K562 (cell line): ENCODE data around the gene PLEKHO1. TPM values are rescaled to one million over a fixed set of nuclear protein-coding genes. Genes with fewer than 3 reads are reported as not detected.

Experiments used
- BRD9 ChIP-seq: fragments of 450-650 bp; IDR thresholded peaks from 2 replicates; pipeline ENCODE4 v1.6.1; 2018; ENCODE audit warnings: low read depth; ENCODE audit not compliant: partially characterized antibody
- MAFF ChIP-seq: IDR thresholded peaks from 2 replicates; pipeline ENCODE4 v1.6.1; 2012; ENCODE audit warnings: low read length, improper control_type of control experiment
- NBN ChIP-seq: fragments of 450-650 bp; IDR thresholded peaks from 2 replicates; pipeline ENCODE4 v1.6.1; 2016; ENCODE audit warnings: low read depth, mild to moderate bottlenecking
- NEUROD1 ChIP-seq: fragments of 150-350 bp; IDR thresholded peaks from 2 replicates; pipeline ENCODE4 v1.6.1; 2014; ENCODE audit warnings: borderline replicate concordance, low read length, low read depth; ENCODE audit not compliant: partially characterized antibody
- POLR2H ChIP-seq: IDR thresholded peaks from 2 replicates; pipeline ENCODE4 v1.6.1; 2016; ENCODE audit warnings: missing genetic modification characterization, low read depth, mild to moderate bottlenecking, control low read depth, missing compliant biosample characterization, moderate library complexity
- RCOR1 ChIP-seq, 2 experiments: IDR thresholded peaks; 2 replicates each; pipeline ENCODE4 v1.6.1; 2012; ENCODE audit warnings: low read depth in 2 of 2, low read length in 2 of 2, borderline replicate concordance in 1 of 2, improper control_type of control experiment in 1 of 2
- SNAPC5 ChIP-seq: fragments of 250-450 bp; sonication (Bioruptor Pico); IDR thresholded peaks from 2 replicates; pipeline ENCODE4 v1.8.0; 2021; ENCODE audit warnings: moderate library complexity, mild to moderate bottlenecking, inconsistent platforms
- TEAD1 ChIP-seq, 2 experiments: fragments of 450-650 bp in 1 of 2; sonication (generic) in 1 of 2; formaldehyde crosslinking; IDR thresholded peaks; 2 replicates each; pipeline versions ENCODE4 v1.4.0 to v1.8.0; 2020 to 2022; ENCODE audit warnings: mild to moderate bottlenecking in 2 of 2, missing genetic modification reagents in 1 of 2
- TEAD4 ChIP-seq, 2 experiments: sonication (generic) in 1 of 2; formaldehyde crosslinking in 1 of 2; IDR thresholded peaks; 2 replicates each; pipeline versions ENCODE4 v1.6.1 to v1.8.0; 2012 to 2022; ENCODE audit warnings: borderline replicate concordance in 1 of 2, inconsistent platforms in 1 of 2, low read length in 1 of 2, mild to moderate bottlenecking in 1 of 2, missing genetic modification reagents in 1 of 2
- ZNF165 ChIP-seq: fragments of 250-450 bp; sonication (Bioruptor Pico); IDR thresholded peaks from 2 replicates; pipeline ENCODE4 v1.4.0; 2020; ENCODE audit warnings: borderline replicate concordance
- ZNF197 ChIP-seq: fragments of 200-800 bp; sonication (Bioruptor generic); IDR thresholded peaks from 2 replicates; pipeline ENCODE4 v1.6.1; 2016; ENCODE audit warnings: low read depth, missing genetic modification characterization, missing compliant biosample characterization
- ZNF830 ChIP-seq: fragments of 250-450 bp; sonication (Bioruptor Pico); IDR thresholded peaks from 2 replicates; pipeline ENCODE4 v1.5.0; 2021; ENCODE audit warnings: mild to moderate bottlenecking
- polyA plus RNA-seq, 8 experiments: library from polyadenylated mRNA; depleted of rRNA in 4 of 8; stranded (reverse) in 5 of 8; unstranded in 3 of 8; fragments of >200 nt; fragmentation: Nextera tagmentation in 2 of 8; fragmentation: Illumina TruSeq in 1 of 8; extraction: Ambion mirVana in 2 of 8; extraction: Trizol in 1 of 8; gene quantifications; 2 replicates each; pipeline versions ENCODE4 v1.2.1 to v1.2.3, GENCODE V29; 2011 to 2014; ENCODE audit warnings: inconsistent platforms in 1 of 8, missing spikeins in 1 of 8
- total RNA-seq, 7 experiments: library from RNA; depleted of rRNA in 6 of 7; stranded (reverse); fragments of >200 nt in 6 of 7; fragmentation: Illumina TruSeq in 2 of 7; extraction: Trizol in 2 of 7; gene quantifications; 2 replicates each; pipeline versions ENCODE4 v1.2.1 to v1.2.3, GENCODE V29; 2011 to 2021; ENCODE audit warnings: low replicate concordance in 1 of 7
- TF ChIP-seq, protein P1 (sequence below), 2 experiments: fragments of 450-650 bp; IDR thresholded peaks; 2 replicates each; pipeline ENCODE4 v1.6.1; 2016
- TF ChIP-seq, protein P2 (sequence below): fragments of 450-650 bp; IDR thresholded peaks from 2 replicates; pipeline ENCODE4 v1.6.1; 2016; ENCODE audit warnings: low read depth, mild to moderate bottlenecking, moderate library complexity
- TF ChIP-seq, protein P3 (sequence below): fragments of 250-450 bp; sonication (Bioruptor Pico); IDR thresholded peaks from 2 replicates; pipeline ENCODE4 v1.4.0; 2020

The PLEKHO1 gene
- total and polyA plus RNA-seq, 9 of the 15 experiments (the other 6 are each of a cell fraction or from before 2014, with no cell fraction given) = 0.39 to 16.2 (median 9.6) TPM

DNA sequence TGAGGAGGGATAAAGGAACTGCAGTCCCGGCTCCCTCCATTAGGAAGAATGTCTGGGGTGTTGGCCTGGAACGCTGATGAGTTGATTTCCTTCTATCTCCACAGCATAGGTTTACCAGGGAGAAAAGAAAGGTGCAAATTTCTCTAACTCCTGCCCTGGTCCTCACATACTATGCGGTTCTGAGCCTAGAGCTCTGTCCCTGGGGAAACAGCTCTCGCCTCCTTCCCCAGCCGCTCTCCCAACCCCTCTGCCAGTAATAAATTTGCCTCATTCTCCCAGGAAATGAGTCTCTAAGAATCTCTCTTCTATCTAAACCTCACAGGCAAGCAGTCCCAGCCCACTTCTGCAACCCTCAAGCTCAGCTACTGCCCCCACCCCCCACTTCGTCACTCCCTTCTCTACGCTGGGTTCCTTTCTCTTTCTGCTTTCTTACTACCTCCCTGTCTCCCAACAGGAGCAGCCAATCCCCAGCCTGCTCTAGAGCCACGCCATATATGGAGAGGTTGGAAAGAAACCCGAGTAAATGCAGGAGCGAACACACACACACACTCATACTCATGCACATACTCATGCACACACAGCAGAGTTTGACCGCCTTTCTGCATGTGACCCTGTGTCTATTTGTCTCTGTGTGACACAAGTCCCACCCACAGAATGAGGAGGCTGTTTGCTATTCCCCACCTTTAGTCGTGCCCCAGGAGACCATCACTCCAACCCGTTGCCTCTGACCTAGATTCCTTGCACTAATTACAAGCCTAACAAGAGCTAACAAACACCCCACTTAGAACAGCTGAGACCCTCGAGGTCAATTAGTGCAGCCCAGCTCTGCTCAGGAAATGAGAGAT is 13.4 kb downstream of the PLEKHO1 start (continued):
- TF ChIP-seq ZNF197 (CRISPR knock-in tag) = 0 out of 2 replicates have a peak, but pooled peaks have one; percentile 7
- peak; percentile 52 for TF ChIP-seq TEAD4 (IDR thresholded peaks at IDR 0.05; ENCODE audit: low read length)
- TF ChIP-seq TEAD4 (CRISPR knock-in tag; IDR thresholded peaks at IDR 0.05; ENCODE audit: borderline replicate concordance) = no peak
- TF ChIP-seq, protein P1, sequence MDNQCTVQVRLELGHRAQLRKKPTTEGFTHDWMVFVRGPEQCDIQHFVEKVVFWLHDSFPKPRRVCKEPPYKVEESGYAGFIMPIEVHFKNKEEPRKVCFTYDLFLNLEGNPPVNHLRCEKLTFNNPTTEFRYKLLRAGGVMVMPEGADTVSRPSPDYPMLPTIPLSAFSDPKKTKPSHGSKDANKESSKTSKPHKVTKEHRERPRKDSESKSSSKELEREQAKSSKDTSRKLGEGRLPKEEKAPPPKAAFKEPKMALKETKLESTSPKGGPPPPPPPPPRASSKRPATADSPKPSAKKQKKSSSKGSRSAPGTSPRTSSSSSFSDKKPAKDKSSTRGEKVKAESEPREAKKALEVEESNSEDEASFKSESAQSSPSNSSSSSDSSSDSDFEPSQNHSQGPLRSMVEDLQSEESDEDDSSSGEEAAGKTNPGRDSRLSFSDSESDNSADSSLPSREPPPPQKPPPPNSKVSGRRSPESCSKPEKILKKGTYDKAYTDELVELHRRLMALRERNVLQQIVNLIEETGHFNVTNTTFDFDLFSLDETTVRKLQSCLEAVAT (IDR thresholded peaks at IDR 0.05) = peak in 1 of 2 experiments; percentile 55; a peak in 2 of 4 replicates
- TF ChIP-seq NEUROD1 = peak; percentile 58
- no peak for TF ChIP-seq MAFF
- TF ChIP-seq NBN = peak; percentile 79
- peak in 1 of 2 experiments; percentile 28; a peak in 1 of 4 replicates for TF ChIP-seq TEAD1 (CRISPR knock-in tag; IDR thresholded peaks at IDR 0.05)
- TF ChIP-seq, protein P2, sequence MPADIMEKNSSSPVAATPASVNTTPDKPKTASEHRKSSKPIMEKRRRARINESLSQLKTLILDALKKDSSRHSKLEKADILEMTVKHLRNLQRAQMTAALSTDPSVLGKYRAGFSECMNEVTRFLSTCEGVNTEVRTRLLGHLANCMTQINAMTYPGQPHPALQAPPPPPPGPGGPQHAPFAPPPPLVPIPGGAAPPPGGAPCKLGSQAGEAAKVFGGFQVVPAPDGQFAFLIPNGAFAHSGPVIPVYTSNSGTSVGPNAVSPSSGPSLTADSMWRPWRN = 0 out of 2 replicates have a peak, but pooled peaks have one; percentile 22
- peak; percentile 62 for TF ChIP-seq BRD9
- TF ChIP-seq SNAPC5 (CRISPR knock-in tag) = no peak
- TF ChIP-seq ZNF165 (CRISPR knock-in tag) = no peak
- TF ChIP-seq RCOR1 (IDR thresholded peaks at IDR 0.05; ENCODE audit: borderline replicate concordance in 1 of 2, low read depth in 2 of 2, low read length in 2 of 2) = peak; percentile 45 to 61; a peak in 1 of 4 replicates
- no peak for TF ChIP-seq ZNF830
- peak; percentile 87 for TF ChIP-seq POLR2H (tag)
- TF ChIP-seq, protein P3, sequence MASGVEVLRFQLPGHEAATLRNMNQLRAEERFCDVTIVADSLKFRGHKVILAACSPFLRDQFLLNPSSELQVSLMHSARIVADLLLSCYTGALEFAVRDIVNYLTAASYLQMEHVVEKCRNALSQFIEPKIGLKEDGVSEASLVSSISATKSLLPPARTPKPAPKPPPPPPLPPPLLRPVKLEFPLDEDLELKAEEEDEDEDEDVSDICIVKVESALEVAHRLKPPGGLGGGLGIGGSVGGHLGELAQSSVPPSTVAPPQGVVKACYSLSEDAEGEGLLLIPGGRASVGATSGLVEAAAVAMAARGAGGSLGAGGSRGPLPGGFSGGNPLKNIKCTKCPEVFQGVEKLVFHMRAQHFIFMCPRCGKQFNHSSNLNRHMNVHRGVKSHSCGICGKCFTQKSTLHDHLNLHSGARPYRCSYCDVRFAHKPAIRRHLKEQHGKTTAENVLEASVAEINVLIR (CRISPR knock-in tag) = peak; percentile 35; the same call in 1 of the 2 replicates
